Activated CD8-positive, alpha-beta memory T cell treated with anti-CD3 and anti-CD28 coated beads, Interleukin-2, amount 50 U/mL, for 4 hours (primary cell): ENCODE results near the gene SLC8A3.

ENCODE experiments used
- DNase-seq: peaks from one replicate; pipeline ENCODE4 v3.0.0-alpha.2; 2020

SLC8A3 gene

GRCh38 chr14:70116278-70116677 is 72.5 kb downstream of the SLC8A3 start:
- DNase-seq = no peak

- DNase-seq = no peak
These were observed 74.1 kb downstream of the SLC8A3 start for GRCh38 chr14:70114621-70115156.

- DNase-seq = no peak
These were observed 75.5 kb downstream of the SLC8A3 start for GRCh38 chr14:70113211-70113610.

- DNase-seq = no peak
These were observed 80.3 kb downstream of the SLC8A3 start for GRCh38 chr14:70108419-70108818.

GRCh38 chr14:70107309-70107708 is 81.4 kb downstream of the SLC8A3 start:
- DNase-seq = no peak

- DNase-seq = no peak
These were observed 88.7 kb downstream of the SLC8A3 start for GRCh38 chr14:70100071-70100470.

- no peak for DNase-seq
These were observed 90.4 kb downstream of the SLC8A3 start for GRCh38 chr14:70098250-70098809.

- no peak for DNase-seq
These were observed 91.0 kb downstream of the SLC8A3 start for GRCh38 chr14:70097576-70098249.

- DNase-seq = no peak
These were observed 91.9 kb downstream of the SLC8A3 start for GRCh38 chr14:70096866-70097265.

- no peak for DNase-seq
These were observed 94.1 kb downstream of the SLC8A3 start for GRCh38 chr14:70094631-70095030.

- DNase-seq = no peak
These were observed 94.6 kb downstream of the SLC8A3 start for GRCh38 chr14:70094106-70094505.

- no peak for DNase-seq
These were observed 95.6 kb downstream of the SLC8A3 start for GRCh38 chr14:70093156-70093555.

- DNase-seq = no peak
These were observed 101.4 kb downstream of the SLC8A3 start for GRCh38 chr14:70087380-70087697.

- DNase-seq = no peak
These were observed 101.9 kb downstream of the SLC8A3 start for GRCh38 chr14:70086685-70087379.

GRCh38 chr14:70084226-70084625 is 104.5 kb downstream of the SLC8A3 start:
- no peak for DNase-seq

GRCh38 chr14:70082394-70082793 is 106.4 kb downstream of the SLC8A3 start:
- DNase-seq = no peak

GRCh38 chr14:70080076-70080475 is 108.7 kb downstream of the SLC8A3 start:
- no peak for DNase-seq

- no peak for DNase-seq
These were observed 110.4 kb downstream of the SLC8A3 start for GRCh38 chr14:70078329-70078728.

GRCh38 chr14:70077720-70078119 is 111.0 kb downstream of the SLC8A3 start:
- no peak for DNase-seq

GRCh38 chr14:70077005-70077404 is 111.7 kb downstream of the SLC8A3 start:
- no peak for DNase-seq

- DNase-seq = no peak
These were observed 114.7 kb downstream of the SLC8A3 start for GRCh38 chr14:70073924-70074566.

- DNase-seq = no peak
These were observed 119.6 kb downstream of the SLC8A3 start for GRCh38 chr14:70069186-70069585.

- no peak for DNase-seq
These were observed 120.9 kb downstream of the SLC8A3 start for GRCh38 chr14:70067810-70068209.
